CMK (cell line): ENCODE measurements around the gene RHBG.

ENCODE experiments used
- DNase-seq: peaks from one replicate; pipeline ENCODE4 v3.0.0-alpha.2; 2010; ENCODE audit warnings: low read depth

RHBG gene

DNA sequence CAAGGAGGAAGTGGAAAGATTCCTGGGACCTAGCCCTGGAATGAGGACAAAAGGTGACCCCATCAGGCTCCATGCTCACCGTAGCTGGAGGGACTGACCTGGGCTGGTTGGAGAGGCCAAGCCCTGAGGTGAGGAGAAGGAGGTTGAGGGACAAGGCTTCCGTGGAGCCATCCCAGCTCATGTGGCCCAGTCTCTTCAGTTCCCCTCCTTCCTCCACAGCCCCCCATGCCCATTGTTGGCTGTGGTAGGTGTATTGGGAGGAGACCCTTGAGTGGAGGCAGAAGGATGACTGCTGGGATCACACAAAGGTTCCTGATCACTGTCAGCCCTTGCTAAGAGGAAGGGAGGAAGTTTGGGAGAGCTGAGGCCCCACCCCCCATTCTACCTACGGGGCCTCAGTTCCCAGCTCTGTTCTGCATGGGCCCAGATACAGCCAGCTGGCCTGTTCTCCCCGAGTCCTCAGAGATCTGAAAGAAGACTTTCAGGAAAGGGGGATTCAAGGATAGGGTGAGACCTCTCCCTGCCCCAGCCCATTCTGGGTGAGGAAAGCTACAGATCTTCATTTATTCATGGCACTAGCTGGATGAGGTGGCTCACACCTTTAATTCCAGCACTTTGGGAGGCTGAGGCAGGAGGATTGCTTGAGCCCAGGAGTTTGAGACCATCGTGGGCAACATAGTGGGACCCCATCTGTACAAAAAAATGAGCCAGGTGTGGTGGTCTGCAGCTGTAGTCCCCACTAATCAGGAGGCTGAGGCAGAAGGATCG is 17.3 kb downstream of the RHBG start:
- no peak for DNase-seq

DNA sequence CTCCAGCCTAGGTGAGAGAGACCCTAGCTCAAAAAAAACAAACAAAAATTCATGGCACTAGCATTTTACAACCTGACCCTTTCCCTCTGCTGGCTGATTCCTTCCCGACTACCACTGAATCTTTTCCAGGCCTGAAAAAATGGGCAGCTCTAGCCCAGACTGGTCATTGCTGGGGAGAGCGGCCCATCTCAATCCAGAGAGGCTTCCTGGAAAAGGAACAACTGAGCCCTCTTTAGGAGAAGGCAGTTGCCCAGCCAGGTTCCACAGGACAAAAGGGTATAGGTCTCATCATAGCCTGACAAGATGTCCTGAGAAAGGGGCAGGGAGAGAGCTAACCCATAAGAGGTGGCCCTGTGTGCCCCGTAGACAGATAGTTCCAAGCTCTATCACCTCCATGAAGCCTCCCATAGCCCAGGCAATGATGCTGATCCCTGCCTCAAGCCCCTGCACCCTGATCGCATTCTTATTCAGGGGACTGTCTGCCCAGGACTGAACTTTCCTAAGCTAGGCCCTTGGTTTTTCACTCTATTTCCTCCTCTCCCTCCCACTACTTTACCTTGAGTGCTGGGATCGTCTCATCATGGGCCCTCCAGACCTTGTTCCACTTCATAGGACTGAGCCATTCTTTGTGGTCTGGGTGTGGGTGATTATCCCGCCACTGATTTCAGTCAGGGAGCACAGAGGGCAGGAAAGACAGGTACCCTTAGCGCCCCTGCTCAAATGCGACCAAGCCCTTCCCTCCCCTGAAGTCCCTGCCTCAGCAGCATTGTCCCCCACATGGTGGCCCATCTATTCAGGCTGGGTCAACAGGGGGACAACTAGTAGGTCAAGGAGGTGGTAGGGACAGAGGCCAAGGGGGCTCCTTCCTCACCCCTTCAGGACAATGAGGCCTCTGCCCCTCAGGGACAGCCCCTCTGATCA is 18.2 kb downstream of the RHBG start:
- no peak for DNase-seq

DNA sequence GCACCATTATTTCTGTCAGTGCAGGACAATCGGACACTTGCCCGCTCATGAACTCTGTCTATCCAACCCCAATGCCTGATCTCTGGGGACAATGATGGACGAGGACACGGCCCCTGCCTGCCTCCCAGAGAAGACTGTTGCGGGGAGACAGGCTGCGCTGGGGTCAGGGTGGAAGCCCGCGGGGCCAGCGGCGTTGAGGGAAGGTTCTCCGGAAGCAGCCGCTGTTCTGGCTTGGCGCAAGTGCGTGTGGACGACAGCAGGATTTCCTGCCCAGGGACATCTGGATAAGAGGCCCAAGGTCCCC is 18.8 kb downstream of the RHBG start:
- no peak for DNase-seq

DNA sequence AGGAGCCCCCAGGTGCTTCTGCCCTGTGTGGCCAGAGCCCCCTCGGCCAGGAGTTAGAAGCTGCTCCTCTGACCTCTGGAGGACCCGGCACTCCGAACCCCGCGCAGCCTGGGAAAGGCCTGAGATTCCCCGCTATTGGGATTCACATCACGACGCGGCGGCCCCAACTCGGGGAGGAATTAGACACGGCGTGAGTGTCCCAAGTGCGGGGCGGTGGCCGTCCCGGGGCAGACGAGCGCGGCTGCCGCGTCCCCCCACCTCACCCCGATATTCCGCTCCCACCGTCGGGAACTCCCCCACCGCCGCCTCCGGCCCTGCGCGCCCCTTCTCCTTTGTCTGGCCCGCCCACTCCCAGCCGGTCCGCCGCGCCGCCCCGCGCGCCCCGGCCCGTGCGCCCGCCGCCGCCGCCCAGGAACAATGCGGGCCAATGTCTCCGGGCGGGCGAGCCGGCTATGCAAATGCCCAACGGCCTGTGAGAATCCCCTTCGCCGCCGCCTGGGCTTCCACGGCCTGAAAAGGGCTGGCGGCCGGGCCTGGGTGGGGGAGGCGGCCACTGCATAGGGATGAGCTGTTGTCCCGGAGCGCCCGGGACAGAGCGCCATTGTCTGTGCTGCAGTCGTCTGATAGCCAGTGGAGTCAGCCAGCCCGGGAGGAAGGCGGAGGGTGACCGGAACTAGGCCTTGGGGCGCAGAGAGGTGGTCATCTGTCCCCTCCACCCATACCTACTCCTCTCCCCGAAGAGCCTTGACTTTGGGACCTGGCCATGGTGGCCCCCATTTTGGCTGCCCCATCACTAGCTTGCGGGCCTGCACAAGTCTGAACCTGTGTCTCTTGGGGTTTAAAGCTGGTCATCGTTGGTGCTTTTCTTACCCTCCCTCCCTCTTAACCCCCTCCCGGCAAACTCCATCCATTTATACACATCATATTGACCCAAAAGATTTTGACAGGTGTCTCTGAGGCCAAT is 19.4 kb downstream of the RHBG start:
- DNase-seq: no peak

DNA sequence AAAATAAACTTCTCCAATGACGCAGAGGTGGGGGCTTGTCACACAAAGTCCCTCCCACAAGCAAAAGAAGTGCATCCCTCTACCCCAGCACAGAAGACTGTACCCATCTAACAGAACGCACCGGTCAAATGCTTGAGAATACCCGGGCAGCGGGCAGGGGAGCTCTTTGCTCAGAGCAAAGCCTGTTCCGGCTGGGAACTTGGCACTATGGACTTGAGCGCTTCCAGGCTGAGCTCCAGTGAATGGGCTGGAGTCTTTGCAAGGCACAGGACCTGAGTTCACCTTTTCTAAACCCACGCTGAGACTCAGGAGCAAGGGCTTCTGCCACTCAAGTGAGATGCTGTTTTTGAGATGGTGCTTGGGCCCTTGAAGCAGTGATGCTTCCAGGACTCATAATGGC is 20.3 kb downstream of the RHBG start:
- DNase-seq: no peak

DNA sequence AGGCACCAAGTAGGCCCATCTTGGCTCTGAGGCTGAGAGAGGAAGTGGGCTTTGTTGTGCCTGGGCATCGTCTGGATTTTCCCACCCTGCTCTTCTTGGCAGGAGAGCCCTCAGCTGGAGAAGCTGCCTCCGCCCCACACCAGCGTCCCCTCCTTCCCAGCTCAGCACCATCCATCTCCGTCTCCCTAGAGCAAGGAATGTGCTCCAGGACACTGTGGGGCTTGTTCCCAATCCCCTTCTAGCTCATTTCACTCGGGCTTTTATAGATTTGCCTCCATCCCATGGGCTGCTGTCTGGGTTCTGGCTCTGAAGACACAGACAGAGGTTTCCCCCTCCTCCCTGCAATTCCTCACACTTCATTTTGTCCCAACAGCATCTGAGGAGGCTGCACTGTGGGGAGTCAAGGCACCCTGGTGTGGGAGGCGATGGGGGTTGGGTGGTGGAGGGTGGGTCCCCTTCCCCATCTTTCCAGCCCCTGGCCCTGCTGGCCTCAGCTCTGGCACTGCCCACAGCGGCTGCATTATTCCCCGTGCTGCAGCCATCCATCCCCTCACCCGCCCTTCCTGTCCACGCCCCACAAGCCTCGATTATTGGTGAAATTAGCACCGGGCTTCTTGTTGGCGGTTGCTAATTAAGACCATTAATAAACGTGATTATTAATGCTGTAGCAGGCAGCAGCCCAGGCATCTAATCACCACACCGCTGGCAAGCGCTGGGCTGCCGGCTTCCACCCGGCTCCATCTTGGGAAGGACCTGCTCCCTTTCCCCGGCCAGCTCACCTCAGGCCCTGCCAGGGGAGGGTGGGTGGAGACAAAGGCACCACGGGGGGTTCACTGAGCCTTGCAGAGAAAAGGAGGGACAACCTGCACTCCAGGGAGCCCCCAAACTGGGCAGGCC is 21.7 kb downstream of the RHBG start:
- DNase-seq: no peak

DNA sequence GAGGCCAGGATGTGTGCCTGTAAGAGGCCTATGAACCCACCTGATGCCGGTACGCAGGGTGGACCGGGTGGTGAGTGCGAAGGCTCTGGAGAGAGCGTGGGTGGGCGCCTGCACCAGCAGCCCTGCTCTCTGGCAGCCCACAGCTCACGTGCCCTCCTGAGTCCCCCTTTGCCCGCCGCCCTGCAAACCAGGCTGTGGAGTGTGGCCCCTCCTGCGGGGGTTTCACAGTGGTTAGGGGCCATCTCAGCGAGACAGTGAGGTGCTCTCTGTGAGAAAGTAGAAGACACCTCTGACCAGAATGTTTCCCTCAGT is 22.3 kb downstream of the RHBG start:
- DNase-seq: no peak

DNA sequence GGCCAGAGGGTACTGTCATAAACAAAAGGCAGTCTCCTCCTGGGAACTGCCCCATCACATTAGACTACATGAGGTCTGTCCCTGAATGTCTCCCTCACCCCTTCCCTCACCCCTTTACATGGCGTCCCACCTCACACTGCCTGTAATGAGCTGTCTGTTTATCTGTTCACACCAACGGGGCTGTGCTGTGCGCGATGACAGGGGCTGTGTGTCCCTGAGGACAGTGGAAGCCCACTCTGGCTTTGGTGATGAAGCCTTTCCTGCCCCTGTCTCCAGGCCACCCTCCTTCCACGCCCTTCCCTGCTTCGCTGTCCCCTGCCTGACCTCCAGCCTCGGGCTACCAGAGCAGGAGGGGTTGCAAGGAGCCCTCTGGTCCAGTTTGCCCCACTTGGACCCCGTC is 22.7 kb downstream of the RHBG start:
- no peak for DNase-seq

DNA sequence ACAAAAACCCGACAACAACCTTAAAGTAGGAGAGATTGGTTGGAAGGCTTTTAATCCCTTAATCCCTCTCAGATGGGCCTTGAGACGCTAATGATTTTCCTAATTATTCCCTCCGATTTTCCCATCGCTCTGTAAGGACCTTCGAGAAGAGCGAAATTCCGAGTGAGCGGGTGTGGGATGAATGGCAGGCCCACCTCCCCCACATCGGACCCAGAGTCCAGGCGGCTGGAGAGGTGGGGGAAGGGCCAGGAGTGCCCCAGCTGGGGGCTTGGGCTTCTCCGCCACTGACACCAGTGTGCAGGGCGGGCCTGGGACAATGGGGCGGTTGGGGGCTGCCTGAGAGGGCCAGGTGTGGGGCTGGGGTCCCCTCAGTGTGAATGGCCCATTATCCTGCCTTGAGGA is 23.4 kb downstream of the RHBG start:
- DNase-seq: no peak

DNA sequence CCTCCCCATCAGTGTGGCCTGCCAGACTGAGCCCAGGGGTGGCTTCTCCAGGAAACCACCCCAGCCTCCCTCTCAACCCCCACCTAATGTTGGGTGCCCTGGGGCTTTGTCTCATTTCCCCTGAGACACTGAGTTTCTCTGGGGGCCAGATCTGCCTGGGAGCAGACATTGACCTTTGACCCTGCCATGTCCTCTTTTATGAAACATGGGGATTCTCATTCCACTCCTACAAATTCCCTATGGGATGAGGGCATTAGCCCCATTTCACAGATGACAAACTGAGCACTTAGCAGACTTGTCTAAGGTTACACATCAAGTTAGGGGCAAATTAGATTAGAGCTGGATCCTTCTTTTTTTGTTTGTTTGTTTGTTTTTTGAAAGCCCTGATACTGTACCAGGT is 24.1 kb downstream of the RHBG start:
- no peak for DNase-seq

DNA sequence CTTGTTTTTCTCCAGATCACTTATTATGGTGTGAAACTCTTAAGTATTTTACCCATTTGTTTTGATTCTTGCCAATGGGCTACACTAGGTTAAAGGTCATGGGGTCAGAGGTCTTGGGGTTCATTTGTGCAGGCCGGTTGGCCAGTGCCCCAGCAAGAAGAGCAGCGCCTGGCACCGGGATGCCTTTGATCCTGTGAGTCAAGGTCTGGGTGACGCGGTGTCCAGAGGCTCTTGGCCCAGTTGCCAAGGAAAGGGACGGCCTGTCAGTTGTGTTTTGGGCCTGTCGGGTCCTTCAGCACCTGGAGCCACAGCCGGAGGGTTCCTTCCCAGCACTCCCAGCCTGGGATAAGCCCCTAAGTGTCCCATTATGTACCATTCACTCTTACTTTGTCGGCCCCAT is 25.1 kb downstream of the RHBG start:
- DNase-seq: no peak

DNA sequence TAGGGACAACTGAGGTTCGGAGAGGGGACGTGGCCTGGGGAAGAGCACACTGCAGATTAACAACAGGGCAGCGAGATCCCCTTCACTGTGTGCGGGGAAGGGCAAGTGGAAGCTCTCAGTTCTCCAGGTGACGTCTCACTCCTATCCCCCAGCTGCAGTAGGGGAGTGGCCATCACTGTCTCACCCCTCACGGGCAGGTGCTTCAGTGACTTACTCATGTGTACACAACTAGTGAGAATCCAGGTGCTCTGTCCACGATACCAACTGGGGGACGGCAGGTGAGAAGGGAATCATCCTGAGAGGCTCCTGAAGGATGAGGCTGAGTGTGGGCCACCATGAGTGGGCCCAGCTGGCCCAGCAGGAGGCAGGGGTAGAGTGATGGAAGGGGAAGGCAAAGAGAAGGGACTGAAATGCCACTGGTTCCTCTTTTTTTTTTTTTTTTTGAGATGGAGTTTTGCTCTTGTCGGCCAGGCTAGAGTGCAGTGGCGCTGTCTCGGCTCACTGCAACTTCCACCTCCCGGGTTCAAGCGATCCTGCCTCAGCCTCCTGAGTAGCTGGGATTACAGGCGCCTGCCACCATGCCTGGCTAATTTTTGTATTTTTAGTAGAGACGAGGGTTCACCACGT is 25.9 kb downstream of the RHBG start:
- no peak for DNase-seq

DNA sequence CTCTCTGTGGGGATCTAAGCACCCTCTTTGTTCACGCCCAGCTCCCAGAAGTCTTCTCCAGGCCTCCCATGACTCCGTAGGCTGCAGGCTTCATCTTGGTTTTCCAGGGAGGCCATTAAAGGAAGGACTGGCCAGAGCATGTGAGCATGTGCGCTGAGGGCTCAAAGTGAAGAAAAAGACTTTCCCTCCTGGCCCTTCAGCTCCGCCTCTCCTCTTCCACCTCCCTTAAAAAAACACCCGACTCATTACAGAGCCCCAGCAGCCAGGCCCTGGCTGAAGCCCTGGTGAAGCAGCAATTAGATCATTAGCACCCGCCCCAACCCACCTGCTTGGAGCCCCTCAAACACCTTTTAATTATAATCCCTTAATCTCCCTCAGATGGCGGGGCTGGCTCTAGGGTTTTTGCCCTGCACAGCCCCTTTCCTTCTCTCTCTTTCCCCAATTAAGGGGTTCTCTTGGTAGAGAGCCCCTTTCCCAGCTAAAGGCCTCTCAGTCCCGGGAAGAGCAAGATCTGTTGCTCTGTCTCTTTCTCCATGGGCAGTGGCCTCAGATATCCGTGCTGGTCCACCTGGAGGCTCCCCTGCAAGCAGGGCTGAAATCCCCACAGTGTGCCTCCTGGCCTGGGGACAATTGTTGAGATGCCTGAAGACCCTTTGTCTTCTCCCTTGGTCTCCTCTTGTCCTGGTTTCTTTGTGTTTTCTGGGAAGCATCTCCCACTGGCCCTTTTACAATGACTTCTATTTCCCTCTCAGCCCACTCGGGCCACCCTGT is 30.5 kb downstream of the RHBG start:
- no peak for DNase-seq

DNA sequence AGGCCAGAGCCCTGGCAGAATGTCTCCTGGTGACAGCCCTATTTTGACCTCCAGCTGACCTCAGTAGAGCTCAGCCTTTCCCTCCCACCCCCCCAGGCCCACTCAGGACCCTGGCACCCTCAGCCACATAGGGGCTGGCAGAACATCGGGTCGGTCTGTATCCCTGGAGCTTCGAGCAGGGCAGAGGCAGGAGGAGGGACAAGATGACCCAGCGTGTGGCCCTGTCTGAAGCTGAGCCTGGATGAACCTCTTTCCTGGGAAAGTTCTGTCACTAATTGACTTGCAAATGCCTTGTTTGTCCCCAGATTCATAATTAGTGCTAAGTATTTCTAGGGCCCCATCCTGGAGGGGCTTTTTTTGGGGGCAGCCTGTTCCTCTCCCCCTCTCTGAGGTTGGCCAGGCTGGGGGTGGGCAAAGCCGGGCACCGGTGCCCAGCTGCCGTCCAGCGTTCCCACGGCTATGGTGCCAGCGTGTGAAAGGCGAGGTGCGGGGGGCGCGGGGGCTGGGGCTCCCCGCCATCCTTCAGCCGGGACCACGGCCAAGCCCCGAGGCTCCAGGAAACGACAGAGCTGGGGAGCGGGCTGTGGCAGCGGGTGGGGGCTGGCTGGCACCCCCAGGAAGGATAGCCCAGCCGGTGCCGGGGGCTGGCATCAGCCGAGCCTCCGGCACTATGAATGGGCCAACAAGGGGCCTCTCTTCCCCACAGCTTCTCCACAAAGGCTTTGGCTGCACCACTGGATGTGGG is 31.4 kb downstream of the RHBG start:
- no peak for DNase-seq

DNA sequence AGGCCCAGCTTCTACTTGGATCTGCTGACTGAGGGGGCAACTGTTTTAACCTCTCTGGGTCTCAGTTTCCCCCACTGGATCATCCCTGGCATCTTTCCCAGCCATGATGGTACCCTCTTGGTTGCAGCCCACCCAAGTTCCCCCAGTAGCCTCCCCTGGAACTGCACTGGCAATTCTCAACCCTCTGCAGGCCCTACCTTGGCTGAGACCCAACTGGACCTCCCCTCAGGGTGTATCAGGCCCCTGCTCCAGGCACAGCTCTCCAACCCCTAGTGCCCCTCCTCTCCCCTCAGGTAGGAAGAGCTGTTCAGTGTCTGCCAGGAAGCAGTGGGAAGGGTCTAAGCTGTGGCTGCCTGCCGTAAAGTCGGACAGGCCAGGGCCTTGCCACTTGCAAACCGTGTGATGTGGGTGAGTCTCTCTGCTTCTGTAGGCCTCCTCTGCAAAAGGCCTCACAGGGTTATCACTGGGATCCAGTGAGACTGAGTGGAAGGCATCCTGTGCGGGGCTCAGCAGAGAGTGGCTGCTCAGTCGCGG is 32.1 kb downstream of the RHBG start:
- DNase-seq: no peak

DNA sequence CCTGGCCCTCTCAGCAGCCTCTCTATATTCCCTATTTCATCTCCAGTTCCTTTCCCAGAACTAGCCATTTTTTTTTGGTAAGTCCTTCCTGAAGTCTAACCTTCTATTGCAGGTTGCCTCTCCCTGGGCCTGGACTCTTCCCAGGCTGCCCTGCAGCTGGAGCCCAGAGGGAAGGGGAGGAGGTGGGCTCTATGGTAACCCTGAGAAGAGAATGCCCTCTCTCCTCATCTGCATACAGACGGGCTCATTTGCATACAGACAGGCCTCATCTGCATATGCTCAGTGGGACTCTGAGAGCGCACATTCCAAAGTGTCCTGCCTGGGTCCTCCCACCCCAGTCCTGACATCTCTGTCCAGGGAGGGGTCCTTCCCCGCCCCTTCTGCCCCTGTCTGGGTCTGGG is 32.7 kb downstream of the RHBG start:
- DNase-seq: no peak

DNA sequence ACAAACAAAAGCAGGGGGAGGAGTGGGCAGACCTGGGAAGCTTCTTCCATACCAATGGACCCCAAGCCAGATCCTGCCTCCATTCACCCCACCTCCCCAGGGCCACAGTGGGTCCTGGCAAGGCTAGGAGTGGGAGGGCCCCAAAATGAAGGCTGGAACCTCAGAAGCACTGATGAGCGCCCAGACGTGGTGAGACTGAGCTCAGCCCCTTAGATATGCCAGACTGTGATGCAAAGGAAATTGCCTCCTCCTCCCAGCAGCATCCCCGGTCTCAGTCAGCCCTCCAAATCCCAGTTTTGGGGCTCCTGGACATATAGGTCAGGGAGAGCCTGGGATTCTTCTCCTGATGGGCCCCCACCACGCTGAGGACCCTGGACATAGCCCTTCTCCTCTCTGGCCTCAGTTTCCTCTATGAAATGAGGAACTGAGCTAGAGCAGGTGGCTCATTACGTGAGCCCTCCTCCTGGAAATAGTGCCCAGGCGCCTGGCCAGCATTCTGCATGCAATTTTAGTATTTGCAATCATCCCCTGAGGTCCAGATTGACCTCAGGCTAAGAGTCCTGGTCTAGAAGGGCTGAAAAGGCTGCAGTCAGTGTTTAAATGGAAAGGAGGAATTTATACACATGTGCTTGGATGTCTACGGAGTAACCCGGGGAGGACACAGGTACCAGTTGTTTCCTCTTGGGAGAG is 33.5 kb downstream of the RHBG start:
- no peak for DNase-seq

DNA sequence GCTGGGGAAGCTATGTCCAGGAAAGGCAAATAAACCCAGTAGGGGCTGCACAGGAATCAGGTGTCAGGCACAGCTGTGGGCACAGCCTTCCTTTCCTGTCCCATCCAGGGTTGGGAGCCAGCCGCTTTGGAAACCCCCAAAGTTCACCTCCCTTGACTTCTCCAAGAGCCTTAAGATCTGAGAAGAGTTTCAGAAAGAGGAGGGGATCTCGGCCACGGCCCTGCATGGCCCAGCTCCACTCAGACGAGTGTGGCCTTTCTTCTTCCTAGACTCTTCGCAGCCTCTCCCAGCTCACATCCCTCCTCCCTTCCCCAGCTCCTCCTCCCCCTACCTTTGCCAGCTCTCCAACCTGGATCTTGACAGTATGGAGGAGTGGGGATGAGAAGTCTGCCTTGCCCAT is 36.7 kb downstream of the RHBG start:
- no peak for DNase-seq

DNA sequence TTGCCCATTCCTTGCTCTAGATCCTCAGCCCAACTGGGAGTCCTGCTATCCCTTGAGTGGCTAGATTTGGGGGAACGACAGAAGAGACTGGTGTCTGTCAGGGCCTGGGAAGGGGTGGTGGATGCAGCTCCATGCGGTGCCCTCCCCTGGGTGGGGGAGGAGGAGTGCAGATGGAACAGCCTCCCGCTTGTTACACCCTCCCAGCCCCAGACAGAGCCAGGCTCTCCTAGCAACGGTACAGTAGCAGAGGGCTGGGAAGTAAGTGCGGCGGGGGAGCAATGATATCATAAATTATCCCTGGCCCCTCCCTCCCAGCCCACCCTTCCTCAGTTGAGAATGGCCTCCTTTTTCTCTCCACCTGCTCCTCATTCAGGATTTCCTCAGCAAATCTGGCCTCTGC is 37.2 kb downstream of the RHBG start:
- DNase-seq: no peak
